H1 (cell line): Measurements from ENCODE around the gene KCNQ1. TPM values are rescaled to one million over a fixed set of nuclear protein-coding genes. Genes with fewer than 3 reads are reported as not detected.

Experiments
- CTCF ChIA-PET: fragments of 300-600 bp; sonication (Branson Sonifier 250); formaldehyde crosslinking; loops from one replicate; lab custom pipeline; 2021; ENCODE audit not compliant: partially characterized antibody; lab: Charles Lee
- POLR2A ChIA-PET: fragments of 300-600 bp; sonication (Branson Sonifier 250); formaldehyde crosslinking; loops from one replicate; lab custom pipeline; 2021; ENCODE audit warnings: inconsistent platforms; ENCODE audit not compliant: partially characterized antibody; lab: Charles Lee
- DNase-seq, 2 experiments: peaks; one replicate each; pipeline versions ENCODE4 v3.0.0 to v3.0.0-alpha.2; 2010 to 2022; ENCODE audit warnings: low spot score in 2 of 2, low read depth in 1 of 2, mixed read lengths in 1 of 2
- FAIRE-seq: peaks from 2 replicates; lab custom pipeline; 2011; peaks lifted over from hg19 to GRCh38; lab: Jason Lieb, UNC
- H2AFZ ChIP-seq: 2 replicates; pipeline ENCODE4 v1.8.1; 2012; ENCODE audit warnings: low read length, inconsistent platforms
- H2AK5ac ChIP-seq: 2 replicates; pipeline ENCODE4 v1.6.1; 2013; ENCODE audit warnings: low read depth, low read length
- H2BK120ac ChIP-seq: replicated peaks from 2 replicates; pipeline ENCODE3; 2013; ENCODE audit warnings: low read depth, low read length, inconsistent platforms
- H2BK12ac ChIP-seq: 2 replicates; pipeline ENCODE4 v1.6.1; 2013; ENCODE audit warnings: low read depth, low read length
- H2BK15ac ChIP-seq: 2 replicates; pipeline ENCODE4 v1.6.1; 2013; ENCODE audit warnings: low read length
- H2BK20ac ChIP-seq: 2 replicates; pipeline ENCODE4 v1.6.1; 2013; ENCODE audit warnings: low read length
- H2BK5ac ChIP-seq: 2 replicates; pipeline ENCODE4 v1.6.1; 2013; ENCODE audit warnings: low read depth, low read length
- H3K14ac ChIP-seq: 2 replicates; pipeline ENCODE4 v1.6.1; 2013; ENCODE audit warnings: inconsistent platforms; ENCODE audit not compliant: insufficient read length
- H3K18ac ChIP-seq: 2 replicates; pipeline ENCODE4 v1.6.1; 2013; ENCODE audit warnings: low read length; ENCODE audit errors: extremely low read depth
- H3K23ac ChIP-seq: 2 replicates; pipeline ENCODE4 v1.6.1; 2013; ENCODE audit warnings: inconsistent platforms; ENCODE audit not compliant: insufficient read length
- H3K23me2 ChIP-seq: 2 replicates; pipeline ENCODE4 v1.6.1; 2013; ENCODE audit warnings: low read depth, low read length
- H3K27ac ChIP-seq: 2 replicates; pipeline ENCODE4 v1.6.1; 2011; ENCODE audit warnings: low read depth, low read length, inconsistent platforms
- H3K27me3 ChIP-seq, 4 experiments: replicated peaks in 1 of 4; 1 replicate in 1 of 4; 2 replicates in 3 of 4; pipeline versions ENCODE4 v1.6.1 to v1.8.1; 2011 to 2013; ENCODE audit warnings: low read length in 3 of 4, mild to moderate bottlenecking in 3 of 4, inconsistent platforms in 2 of 4, mixed read lengths in 2 of 4, moderate library complexity in 1 of 4; ENCODE audit not compliant: control insufficient read depth in 3 of 4, insufficient read depth in 3 of 4; ENCODE audit errors: extremely low read depth in 1 of 4
- H3K36me3 ChIP-seq, 4 experiments: 2 replicates each; pipeline versions ENCODE4 v1.6.1 to v1.8.1; 2011 to 2013; ENCODE audit warnings: mild to moderate bottlenecking in 4 of 4, low read length in 3 of 4, moderate library complexity in 2 of 4, control low read depth in 1 of 4, inconsistent platforms in 1 of 4; ENCODE audit not compliant: insufficient read depth in 4 of 4, control insufficient read depth in 2 of 4
- H3K4ac ChIP-seq: replicated peaks from 2 replicates; pipeline ENCODE3; 2013; ENCODE audit warnings: low read length, low read depth, mixed read lengths, inconsistent platforms; ENCODE audit not compliant: insufficient read length
- H3K4me1 ChIP-seq, 4 experiments: replicated peaks in 1 of 4; 1 replicate in 1 of 4; 2 replicates in 3 of 4; pipeline versions ENCODE4 v1.6.1 to v1.8.1; 2011 to 2013; ENCODE audit warnings: low read length in 3 of 4, inconsistent platforms in 2 of 4, mixed read lengths in 1 of 4; ENCODE audit not compliant: insufficient read depth in 4 of 4, control insufficient read depth in 3 of 4
- H3K4me2 ChIP-seq, 2 experiments: 2 replicates each; pipeline versions ENCODE4 v1.6.1 to v1.8.1; 2011 to 2013; ENCODE audit warnings: low read depth in 2 of 2, low read length in 2 of 2, control low read depth in 1 of 2, inconsistent platforms in 1 of 2, mild to moderate bottlenecking in 1 of 2; ENCODE audit not compliant: insufficient read depth in 1 of 2
- H3K4me3 ChIP-seq, 4 experiments: fragments of 200-600, 300-600 bp in 1 of 4; sonication (generic), shearing (Covaris generic), sonication (Bioruptor Twin) in 1 of 4; 2 replicates each; pipeline versions ENCODE4 v1.5.1 to v1.8.1; 2011 to 2016; ENCODE audit warnings: low read length in 4 of 4, low read depth in 3 of 4, control low read depth in 2 of 4, inconsistent platforms in 2 of 4, mild to moderate bottlenecking in 2 of 4, mixed read lengths in 1 of 4, moderate library complexity in 1 of 4; ENCODE audit not compliant: insufficient read depth in 2 of 4; ENCODE audit errors: extremely low read depth in 1 of 4
- H3K56ac ChIP-seq: replicated peaks from 2 replicates; pipeline ENCODE3; 2013; ENCODE audit warnings: low read depth, mild to moderate bottlenecking, mixed read lengths, low read length, inconsistent platforms; ENCODE audit not compliant: insufficient read length
- H3K79me1 ChIP-seq: 2 replicates; pipeline ENCODE4 v1.6.1; 2013; ENCODE audit warnings: low read depth, low read length, control low read depth
- H3K79me2 ChIP-seq, 2 experiments: 2 replicates each; pipeline versions ENCODE4 v1.6.1 to v1.8.1; 2012 to 2013; ENCODE audit warnings: low read length in 2 of 2, mild to moderate bottlenecking in 2 of 2, inconsistent platforms in 1 of 2; ENCODE audit not compliant: insufficient read depth in 2 of 2, control insufficient read depth in 1 of 2
- H3K9ac ChIP-seq, 4 experiments: replicated peaks in 1 of 4; 1 replicate in 1 of 4; 2 replicates in 3 of 4; pipeline versions ENCODE4 v1.6.1 to v1.8.1; 2011 to 2013; ENCODE audit warnings: low read depth in 3 of 4, low read length in 3 of 4, control low read depth in 2 of 4, mild to moderate bottlenecking in 2 of 4, moderate library complexity in 2 of 4, inconsistent platforms in 1 of 4; ENCODE audit errors: extremely low read depth in 1 of 4
- H3K9me3 ChIP-seq, 2 experiments: 2 replicates each; pipeline versions ENCODE4 v1.6.1 to v1.8.1; 2012 to 2013; ENCODE audit warnings: mild to moderate bottlenecking in 2 of 2, moderate library complexity in 2 of 2, control low read depth in 1 of 2, inconsistent platforms in 1 of 2, low read depth in 1 of 2, low read length in 1 of 2, mixed read lengths in 1 of 2; ENCODE audit not compliant: insufficient read depth in 2 of 2
- H4K20me1 ChIP-seq, 2 experiments: replicated peaks in 1 of 2; 2 replicates each; pipeline versions ENCODE3 to v1.8.1; 2011 to 2013; ENCODE audit warnings: inconsistent platforms in 2 of 2, low read length in 2 of 2, mild to moderate bottlenecking in 1 of 2; ENCODE audit not compliant: insufficient read depth in 2 of 2, control insufficient read depth in 1 of 2
- H4K5ac ChIP-seq: 2 replicates; pipeline ENCODE4 v1.6.1; 2013; ENCODE audit warnings: low read length, low read depth, mixed read lengths, inconsistent platforms; ENCODE audit not compliant: insufficient read length
- H4K8ac ChIP-seq: 2 replicates; pipeline ENCODE4 v1.8.0; 2013; ENCODE audit warnings: mild to moderate bottlenecking, moderate library complexity, low read length, inconsistent platforms; ENCODE audit not compliant: insufficient read depth; ENCODE audit errors: extremely low read depth
- H4K91ac ChIP-seq: replicated peaks from 2 replicates; pipeline ENCODE3; 2013; ENCODE audit warnings: low read length, mixed read lengths, inconsistent platforms; ENCODE audit not compliant: insufficient read length
- BACH1 ChIP-seq: IDR thresholded peaks from 2 replicates; pipeline ENCODE4 v1.6.1; 2012; ENCODE audit warnings: low read length, improper control_type of control experiment
- CEBPB ChIP-seq: IDR thresholded peaks from 2 replicates; pipeline ENCODE4 v1.6.1; 2012; ENCODE audit warnings: low read depth, low read length
- CHD2 ChIP-seq: IDR thresholded peaks from 2 replicates; pipeline ENCODE4 v1.6.1; 2012; ENCODE audit warnings: low read length, improper control_type of control experiment
- CTBP2 ChIP-seq: IDR thresholded peaks from 2 replicates; pipeline ENCODE4 v1.7.0; 2011; ENCODE audit warnings: borderline replicate concordance, mild to moderate bottlenecking, moderate library complexity, mixed read lengths, low read length; ENCODE audit not compliant: insufficient read depth, insufficient read length
- NANOG ChIP-seq: IDR thresholded peaks from 2 replicates; pipeline ENCODE4 v1.6.1; 2011; ENCODE audit warnings: low read length, low read depth, mild to moderate bottlenecking, inconsistent platforms; ENCODE audit not compliant: insufficient read depth, poor library complexity, severe bottlenecking
- POLR2A ChIP-seq, 2 experiments: IDR thresholded peaks; 1 replicate in 1 of 2; 2 replicates in 1 of 2; pipeline ENCODE4 v1.6.1; 2011; ENCODE audit warnings: low read depth in 2 of 2, low read length in 2 of 2, mild to moderate bottlenecking in 2 of 2; ENCODE audit errors: control extremely low read depth in 1 of 2
- RXRA ChIP-seq: IDR thresholded peaks from 2 replicates; pipeline ENCODE4 v1.6.1; 2011; ENCODE audit warnings: low read depth, mild to moderate bottlenecking, low read length, moderate library complexity; ENCODE audit not compliant: insufficient read depth
- SAP30 ChIP-seq: fragments of 300-600 bp; sonication (generic); IDR thresholded peaks from 2 replicates; pipeline ENCODE4 v1.7.1; 2012; ENCODE audit warnings: low read length, moderate library complexity, mild to moderate bottlenecking, inconsistent platforms; ENCODE audit not compliant: insufficient read depth, insufficient replicate concordance
- SIX5 ChIP-seq: IDR thresholded peaks from 2 replicates; pipeline ENCODE4 v1.6.1; 2011; ENCODE audit warnings: mild to moderate bottlenecking, low read depth, low read length
- SP2 ChIP-seq: IDR thresholded peaks from 2 replicates; pipeline ENCODE4 v1.6.1; 2012; ENCODE audit warnings: mild to moderate bottlenecking, low read length, inconsistent platforms
- SP4 ChIP-seq: IDR thresholded peaks from 2 replicates; pipeline ENCODE4 v1.6.1; 2012; ENCODE audit warnings: low read length, inconsistent platforms
- SRF ChIP-seq: IDR thresholded peaks from 2 replicates; pipeline ENCODE4 v1.6.1; 2011; ENCODE audit warnings: mild to moderate bottlenecking, low read depth, low read length, moderate library complexity
- TBP ChIP-seq: IDR thresholded peaks from 2 replicates; pipeline ENCODE4 v1.6.1; 2011; ENCODE audit warnings: low read depth, low read length, improper control_type of control experiment
- WGBS, 2 experiments: shearing (Covaris generic) in 1 of 2; methylation state at CpG; one replicate each; pipeline versions ENCODE4 v1.1.6 to v1.1.7; 2013 to 2015; ENCODE audit warnings: low lambda C conversion rate in 2 of 2, mixed read lengths in 2 of 2, inconsistent platforms in 1 of 2, low coverage in 1 of 2, missing lambda C conversion rate in 1 of 2; ENCODE audit not compliant: insufficient replicate concordance in 2 of 2, insufficient coverage in 1 of 2, insufficient read length in 1 of 2; ENCODE audit errors: extremely low coverage in 1 of 2, missing lambda C conversion rate in 1 of 2; 5-methylcytosine and 5-hydroxymethylcytosine counted together
- polyA plus RNA-seq, 7 experiments: library from polyadenylated mRNA; depleted of rRNA in 3 of 7; stranded (reverse) in 5 of 7; unstranded in 2 of 7; fragments of >200 nt in 5 of 7; fragments of 200-250 nt in 2 of 7; gene quantifications; 1 replicate in 5 of 7; 2 replicates in 1 of 7; 4 replicates in 1 of 7; pipeline versions ENCODE4 v1.2.1 to v1.2.3, GENCODE V29; 2011 to 2013; ENCODE audit warnings: missing spikeins in 2 of 7, mixed read lengths in 2 of 7
- total RNA-seq: library from RNA; stranded (reverse); fragmentation: NEBNext Ultra II Directional; extraction: Animal tissue kit (Norgen Biotek cat#: 25700); gene quantifications from 2 replicates; pipeline ENCODE4 v1.2.1, GENCODE V29; 2021

Gene KCNQ1
- total and polyA plus RNA-seq, 2 of the 8 experiments (the other 6 are each of a cell fraction or from before 2014, with no cell fraction given): 1.9 to 2.0 TPM

DNA sequence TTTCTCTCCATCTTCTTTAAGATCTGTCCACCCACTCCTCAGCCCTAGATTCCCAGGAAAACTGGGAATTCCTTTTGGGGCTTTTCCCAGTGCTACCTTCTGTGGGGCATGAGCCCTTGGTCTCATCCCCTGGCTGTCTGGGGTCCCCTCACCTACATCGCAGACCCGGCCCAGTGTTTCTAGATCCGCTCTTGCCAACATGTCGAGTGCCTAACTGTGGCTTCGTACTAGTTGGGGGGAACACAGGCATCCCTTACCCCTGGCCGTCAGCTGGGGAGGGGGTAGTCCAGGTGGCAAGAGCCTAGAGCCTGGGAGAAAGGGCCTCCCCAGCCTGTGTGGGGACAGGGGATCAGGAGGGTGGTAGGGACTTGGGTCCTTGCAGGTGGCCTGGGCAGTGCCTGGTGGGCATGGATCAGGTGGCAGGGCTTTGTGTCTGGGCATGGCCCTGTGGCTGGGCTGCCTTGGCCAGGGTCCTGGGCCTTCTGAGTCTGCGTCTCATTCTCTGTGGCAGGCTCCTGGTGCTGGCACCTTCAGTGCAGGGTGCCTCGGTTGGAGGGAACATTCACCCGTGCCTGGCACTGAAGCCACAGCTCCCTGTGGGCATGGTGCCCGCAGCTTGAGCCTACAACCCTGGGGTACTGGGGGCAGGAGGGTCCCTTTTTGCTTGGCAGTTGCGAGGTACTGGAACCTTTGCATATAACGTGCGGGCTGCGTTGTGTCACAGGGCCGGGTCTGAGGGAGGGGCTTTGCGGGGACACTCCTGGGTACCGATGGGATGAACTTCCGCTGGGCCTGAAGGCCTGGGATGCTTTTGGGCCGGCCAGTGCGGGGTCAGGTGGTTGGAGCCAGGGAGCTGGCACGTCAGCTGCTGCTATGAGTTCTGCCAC is 4.1 kb downstream of the KCNQ1 start:
- ChIA-PET CTCF (interaction anchor here (0.7 to 2.1 kb wide), 7 partner anchors 11 to 95 kb away, joined by 3 to 12 read pairs (median 4); no protein-coding TSS in a partner anchor), POLR2A (no interaction called here)
- H4K5ac ChIP-seq: no peak overlapping the region
- DNase-seq (no peak), FAIRE-seq (no peak)
- H2BK120ac ChIP-seq: no peak overlapping the region
- H4K20me1 ChIP-seq: peaks cover 3 to 6% of the 10 kb centered on the region in 2 experiments
- no peaks in the 10 kb centered on the region for H3K79me1 ChIP-seq
- no peak overlapping the region for H2BK15ac ChIP-seq
- H3K36me3 ChIP-seq: no peaks in the 10 kb centered on the region
- H3K4me1 ChIP-seq: peaks cover 0 to 3% (median 3%) of the 10 kb centered on the region in 4 experiments; a peak in 2 of 7 replicates
- no peak overlapping the region for H2BK20ac ChIP-seq
- no peak overlapping the region for H2AK5ac ChIP-seq
- no peak overlapping the region for H4K8ac ChIP-seq
- H3K23ac ChIP-seq: no peak overlapping the region
- H3K56ac ChIP-seq: no peak overlapping the region
- no peak overlapping the region; a peak in 2 of 7 replicates for H3K9ac ChIP-seq
- no peak overlapping the region for H3K4ac ChIP-seq
- H3K23me2 ChIP-seq: peaks cover 7% of the 10 kb centered on the region; the same call in 1 of the 2 replicates
- H3K4me2 ChIP-seq: no peak overlapping the region
- H3K4me3 ChIP-seq: no peak overlapping the region
- H3K79me2 ChIP-seq: no peaks in the 10 kb centered on the region
- no peak overlapping the region for H2AFZ ChIP-seq
- peaks cover 30 to 80% (median 55%) of the 10 kb centered on the region in 4 experiments for H3K27me3 ChIP-seq
- no peak overlapping the region for H2BK5ac ChIP-seq
- H4K91ac ChIP-seq: no peak overlapping the region
- H3K27ac ChIP-seq: no peak overlapping the region
- no peak overlapping the region for H3K18ac ChIP-seq
- H2BK12ac ChIP-seq: no peak overlapping the region
- no peaks in the 10 kb centered on the region for H3K9me3 ChIP-seq
- WGBS, 2 experiments: 84% methylated on average over 21 of the region's 21 CpGs; no CpG with 5 or more reads in 1 of the 2 experiments
- no peak overlapping the region for H3K14ac ChIP-seq
- TF ChIP-seq RXRA: no peak
- no peak for TF ChIP-seq SRF
- no peak for TF ChIP-seq BACH1
- no peak for TF ChIP-seq POLR2A (IDR thresholded peaks at IDR 0.05; ENCODE audit: control extremely low read depth in 1 of 2, low read depth in 2 of 2, low read length in 2 of 2)
- TF ChIP-seq SIX5: no peak
- TF ChIP-seq CTBP2: no peak
- no peak for TF ChIP-seq NANOG
- TF ChIP-seq SP4: no peak
- no peak for TF ChIP-seq SAP30
- TF ChIP-seq CHD2: no peak
- no peak for TF ChIP-seq TBP
- TF ChIP-seq SP2: no peak
- TF ChIP-seq CEBPB: no peak
